RWPE1 (cell line): ENCODE data around the gene CCL11.

Experiments
- CTCF ChIA-PET: fragments of 350-600 bp; sonication (Branson Sonifier 250); formaldehyde crosslinking; extraction: SDS; loops from one replicate; lab custom pipeline; 2021; lab: Yijun Ruan, JAX
- POLR2A ChIA-PET: fragments of 400-600 bp; formaldehyde crosslinking; extraction: SDS; loops from one replicate; lab custom pipeline; 2020; ENCODE audit warnings: antibody characterized with exemption; ENCODE audit not compliant: low non-redundant PET; lab: Yijun Ruan, JAX
- DNase-seq: peaks from one replicate; pipeline ENCODE4 v3.0.0; 2012; ENCODE audit warnings: low spot score
- H3K27ac ChIP-seq: fragments of 450-650 bp; 2 replicates; pipeline ENCODE4 v1.5.1; 2017
- CTCF ChIP-seq: fragments of 450-650 bp; conservative IDR thresholded peaks from 2 replicates; pipeline ENCODE4 v1.5.1; 2017; ENCODE audit warnings: low read depth, mild to moderate bottlenecking

The CCL11 gene

GRCh38 chr17:34243364-34244320, 41.9 kb upstream of the CCL11 start:
- CTCF ChIA-PET: no interaction called here
- no peak for TF ChIP-seq CTCF
- no peak for DNase-seq
- POLR2A ChIA-PET: no interaction called here
- no peak overlapping the region for H3K27ac ChIP-seq

- no peak for DNase-seq
- no peak overlapping the region for H3K27ac ChIP-seq
- no peak for TF ChIP-seq CTCF
- ChIA-PET CTCF (interaction anchor here (0.7 kb wide), 1 partner anchor 43 kb away, joined by 3 read pairs; no protein-coding TSS in a partner anchor), POLR2A (no interaction called here)
Measured at GRCh38 chr17:34245351-34245905, 40.1 kb upstream of the CCL11 start.

GRCh38 chr17:34246446-34246845, 39.1 kb upstream of the CCL11 start:
- H3K27ac ChIP-seq: no peak overlapping the region
- POLR2A ChIA-PET: no interaction called here
- no peak for TF ChIP-seq CTCF
- CTCF ChIA-PET: no interaction called here
- DNase-seq: no peak

GRCh38 chr17:34246881-34247280, 38.7 kb upstream of the CCL11 start:
- ChIA-PET CTCF (no interaction called here), POLR2A (no interaction called here)
- no peak for DNase-seq
- no peak for TF ChIP-seq CTCF
- no peak overlapping the region for H3K27ac ChIP-seq

- no peak overlapping the region for H3K27ac ChIP-seq
- DNase-seq: no peak
- POLR2A ChIA-PET: no interaction called here
- CTCF ChIA-PET: no interaction called here
- TF ChIP-seq CTCF: no peak
Measured at GRCh38 chr17:34248511-34249024, 37.0 kb upstream of the CCL11 start.

GRCh38 chr17:34249061-34249460, 36.5 kb upstream of the CCL11 start:
- ChIA-PET POLR2A (no interaction called here), CTCF (interaction anchor here (0.7 kb wide), 1 partner anchor 160 kb away, joined by 4 read pairs; no protein-coding TSS in a partner anchor)
- no peak for DNase-seq
- no peak overlapping the region for H3K27ac ChIP-seq
- no peak for TF ChIP-seq CTCF
